Osteoblast (primary cell): ENCODE data around the gene LEP. TPM values are rescaled to one million over a fixed set of nuclear protein-coding genes. Genes with fewer than 3 reads are reported as not detected.

ENCODE experiments used
- DNase-seq: peaks from one replicate; pipeline ENCODE4 v3.0.0; 2011; ENCODE audit warnings: low spot score, mixed read lengths; ENCODE audit not compliant: insufficient read length; ENCODE audit errors: missing footprints
- H2AFZ ChIP-seq: 2 replicates; pipeline ENCODE4 v1.6.0; 2011; ENCODE audit warnings: mild to moderate bottlenecking, low read length
- H3K27ac ChIP-seq: 2 replicates; pipeline ENCODE4 v1.5.1; 2011; ENCODE audit warnings: mild to moderate bottlenecking, low read depth, low read length, moderate library complexity
- H3K27me3 ChIP-seq: 2 replicates; pipeline ENCODE4 v1.6.0; 2012; ENCODE audit warnings: mild to moderate bottlenecking, control low read depth, inconsistent platforms, low read length, moderate library complexity; ENCODE audit not compliant: insufficient read depth
- H3K36me3 ChIP-seq: 2 replicates; pipeline ENCODE4 v1.5.1; 2011; ENCODE audit warnings: mild to moderate bottlenecking, low read length, control low read depth, moderate library complexity; ENCODE audit not compliant: insufficient read depth
- H3K4me1 ChIP-seq: 2 replicates; pipeline ENCODE4 v1.5.1; 2011; ENCODE audit warnings: mild to moderate bottlenecking, low read length, control low read depth, moderate library complexity; ENCODE audit not compliant: insufficient read depth
- H3K4me2 ChIP-seq: 2 replicates; pipeline ENCODE4 v1.6.0; 2011; ENCODE audit warnings: mild to moderate bottlenecking, low read length; ENCODE audit not compliant: insufficient read depth
- H3K4me3 ChIP-seq: fragments of 200-600 bp; sonication (generic); 3 replicates; pipeline ENCODE4 v1.5.1; 2012; ENCODE audit warnings: mild to moderate bottlenecking, low read length, inconsistent platforms; ENCODE audit not compliant: insufficient read depth
- H3K79me2 ChIP-seq: 2 replicates; pipeline ENCODE4 v1.6.0; 2012; ENCODE audit warnings: mild to moderate bottlenecking, low read length, control low read depth, inconsistent platforms; ENCODE audit not compliant: insufficient read depth
- H3K9me3 ChIP-seq: 2 replicates; pipeline ENCODE4 v1.5.1; 2011; ENCODE audit warnings: low read depth, low read length, control low read depth
- H4K20me1 ChIP-seq: 2 replicates; pipeline ENCODE4 v1.6.0; 2012; ENCODE audit warnings: mild to moderate bottlenecking, low read length, control low read depth; ENCODE audit not compliant: insufficient read depth
- CTCF ChIP-seq: IDR thresholded peaks from 2 replicates; pipeline ENCODE4 v1.5.1; 2011; ENCODE audit warnings: mild to moderate bottlenecking, low read depth, low read length, moderate library complexity; ENCODE audit errors: extremely low read depth
- total RNA-seq: library from RNA; depleted of rRNA; stranded (reverse); fragments of >200 nt; gene quantifications from 2 replicates; pipeline ENCODE4 v1.2.3, GENCODE V29; 2012

Gene LEP
- total RNA-seq, 1 donor = 0.36 TPM

GRCh38 chr7:128268233-128268632, 27.2 kb downstream of the LEP start:
- Histone ChIP-seq H3K9me3 (no peaks in the 10 kb centered on the region), H4K20me1 (no peaks in the 10 kb centered on the region), H3K36me3 (no peaks in the 10 kb centered on the region), H3K27ac (no peak overlapping the region), H3K4me3 (no peak overlapping the region), H3K79me2 (no peaks in the 10 kb centered on the region), H3K4me1 (peaks cover 30% of the 10 kb centered on the region), H2AFZ (no peak overlapping the region), H3K4me2 (no peak overlapping the region), H3K27me3 (peaks cover 2% of the 10 kb centered on the region)
- no peak for TF ChIP-seq CTCF
- no peak for DNase-seq

GRCh38 chr7:128270826-128271272, 29.8 kb downstream of the LEP start:
- peak; percentile 79 for DNase-seq
- Histone ChIP-seq H3K27me3 (peaks cover 2% of the 10 kb centered on the region), H3K4me3 (peak overlapping the region; percentile 67), H3K4me2 (peak overlapping the region; percentile 84), H3K36me3 (no peaks in the 10 kb centered on the region), H3K79me2 (no peaks in the 10 kb centered on the region), H3K27ac (no peak overlapping the region), H3K4me1 (peaks cover 30% of the 10 kb centered on the region), H3K9me3 (no peaks in the 10 kb centered on the region), H4K20me1 (no peaks in the 10 kb centered on the region), H2AFZ (peak overlapping the region; percentile 89)
- peak; percentile 4 for TF ChIP-seq CTCF

- peaks cover 2% of the 10 kb centered on the region for H3K27me3 ChIP-seq
- H3K4me2 ChIP-seq = peak overlapping the region; percentile 84
Observed at GRCh38 chr7:128271471-128271941, 30.4 kb downstream of the LEP start.

More at GRCh38 chr7:128271471-128271941, 30.4 kb downstream of the LEP start:
- Histone ChIP-seq H3K4me3 (peak overlapping the region; percentile 67), H3K36me3 (no peaks in the 10 kb centered on the region), H3K9me3 (no peaks in the 10 kb centered on the region), H3K79me2 (no peaks in the 10 kb centered on the region), H2AFZ (peak overlapping the region; percentile 89), H3K4me1 (peaks cover 28% of the 10 kb centered on the region), H4K20me1 (no peaks in the 10 kb centered on the region), H3K27ac (no peak overlapping the region)
- no peak for TF ChIP-seq CTCF
- DNase-seq = peak; percentile 75
